ENCODE data around the gene NPRL2.

DNA sequence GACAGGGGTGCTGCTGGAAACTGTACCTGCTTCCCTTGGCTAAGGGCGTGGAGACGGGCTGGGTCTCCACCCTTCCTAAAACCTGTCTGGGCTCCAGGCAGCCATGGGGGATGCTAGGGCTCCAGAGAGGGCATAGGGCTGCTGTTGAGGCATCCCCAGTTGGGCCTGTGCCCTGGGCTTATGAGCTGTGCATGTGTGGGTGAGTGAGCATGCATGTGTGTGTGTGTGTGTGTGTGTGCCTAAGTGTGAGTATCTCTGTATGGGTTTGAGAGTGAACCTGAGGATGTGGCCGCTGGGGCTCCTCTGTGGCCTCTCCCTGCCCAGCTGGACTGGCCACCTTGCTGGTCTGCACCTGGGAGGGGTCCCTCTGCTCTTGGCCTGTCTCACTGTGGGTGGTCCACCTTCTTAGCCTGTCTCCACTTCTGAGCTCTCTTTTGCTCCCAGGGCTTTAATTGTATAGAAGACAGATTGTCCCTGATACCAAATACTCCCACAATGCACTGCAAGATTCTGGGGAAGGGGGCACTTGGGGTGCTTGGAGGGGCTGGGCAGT, 20.6 kb upstream of the NPRL2 start:
- TF ChIP-seq POLR2AphosphoS5 (IDR thresholded peaks at IDR 0.05) (no peak), CTCF (IDR thresholded peaks at IDR 0.05) (no peak), POLR2A (IDR thresholded peaks at IDR 0.05) (no peak), EP300 (IDR thresholded peaks at IDR 0.05) (no peak)
